Mucosa of descending colon (tissue), 3 donors: ENCODE results near the gene LRRC1. TPM values are rescaled to one million over a fixed set of nuclear protein-coding genes. Genes with fewer than 3 reads are reported as not detected.
A peak's percentile ranks its signal among the peaks of the same experiment; 100 is the strongest.

Experiments
- ATAC-seq: fragments of 200-7000 bp; cut with Tn5 transposase; one replicate; pipeline ENCODE4 v1.9.1; 2020; ENCODE audit warnings: mild to moderate bottlenecking, moderate library complexity
- DNase-seq, 3 donors: peaks; one replicate each; pipeline ENCODE4 v3.0.0-alpha.2; 2020
- H3K36me3 ChIP-seq: fragments of 200-600 bp; one replicate; pipeline ENCODE4 v1.8.0; 2021; ENCODE audit warnings: low read depth, mild to moderate bottlenecking
- H3K4me1 ChIP-seq: fragments of 200-600 bp; one replicate; pipeline ENCODE4 v1.8.0; 2021; ENCODE audit warnings: low read depth, mild to moderate bottlenecking
- H3K4me3 ChIP-seq: fragments of 200-600 bp; one replicate; pipeline ENCODE4 v1.8.0; 2021; ENCODE audit warnings: mild to moderate bottlenecking
- H3K9me3 ChIP-seq: fragments of 200-600 bp; one replicate; pipeline ENCODE4 v1.8.0; 2021; ENCODE audit warnings: mild to moderate bottlenecking
- intact Hi-C, 2 donors: fragments of 100-400 bp; cut with DNase I in 1 of 2; cut with micrococcal nuclease in 1 of 2; formaldehyde crosslinking; loops; one replicate each; pipeline versions ENCODE4 v1.11.0 to v1.11.1; 2022; cut with DNase I, micrococcal nuclease
- total RNA-seq, 3 donors: library from RNA; stranded (reverse); fragmentation: NEBNext Ultra II Directional in 2 of 3; extraction: Animal tissue kit (Norgen Biotek cat#: 25700) in 2 of 3; gene quantifications; one replicate each; pipeline versions ENCODE4 v1.2.1 to v1.2.4, GENCODE V29; 2021 to 2023
- TF ChIP-seq, protein P1 (sequence below): fragments of 200-600 bp; IDR thresholded peaks from one replicate; pipeline ENCODE4 v1.8.0; 2022; ENCODE audit warnings: antibody characterized with exemption, mild to moderate bottlenecking
- donor health status: DM: no; HTN: no; CAD: no; lungs with moderate emphysema.
- donor health status: DM: no; HTN: no; CAD: no.
- donor health status: DM: no; HTN: yes; CAD: no.

The LRRC1 gene
- total RNA-seq, 3 donors from 2014 or later, result 57.7 to 105 (median 89.4) TPM

- no peak for DNase-seq
- TF ChIP-seq, protein P1, sequence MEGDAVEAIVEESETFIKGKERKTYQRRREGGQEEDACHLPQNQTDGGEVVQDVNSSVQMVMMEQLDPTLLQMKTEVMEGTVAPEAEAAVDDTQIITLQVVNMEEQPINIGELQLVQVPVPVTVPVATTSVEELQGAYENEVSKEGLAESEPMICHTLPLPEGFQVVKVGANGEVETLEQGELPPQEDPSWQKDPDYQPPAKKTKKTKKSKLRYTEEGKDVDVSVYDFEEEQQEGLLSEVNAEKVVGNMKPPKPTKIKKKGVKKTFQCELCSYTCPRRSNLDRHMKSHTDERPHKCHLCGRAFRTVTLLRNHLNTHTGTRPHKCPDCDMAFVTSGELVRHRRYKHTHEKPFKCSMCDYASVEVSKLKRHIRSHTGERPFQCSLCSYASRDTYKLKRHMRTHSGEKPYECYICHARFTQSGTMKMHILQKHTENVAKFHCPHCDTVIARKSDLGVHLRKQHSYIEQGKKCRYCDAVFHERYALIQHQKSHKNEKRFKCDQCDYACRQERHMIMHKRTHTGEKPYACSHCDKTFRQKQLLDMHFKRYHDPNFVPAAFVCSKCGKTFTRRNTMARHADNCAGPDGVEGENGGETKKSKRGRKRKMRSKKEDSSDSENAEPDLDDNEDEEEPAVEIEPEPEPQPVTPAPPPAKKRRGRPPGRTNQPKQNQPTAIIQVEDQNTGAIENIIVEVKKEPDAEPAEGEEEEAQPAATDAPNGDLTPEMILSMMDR, result no peak
- H3K4me3 ChIP-seq, result no peak overlapping the region
- H3K4me1 ChIP-seq, result peaks cover 58% of the 10 kb centered on the region
- intact Hi-C loops, result no loop called here
- no peaks in the 10 kb centered on the region for H3K36me3 ChIP-seq
- H3K9me3 ChIP-seq, result no peaks in the 10 kb centered on the region
- no peak for ATAC-seq
Measured at GRCh38 chr6:53831081-53831869, 36.5 kb downstream of the LRRC1 start.

DNA sequence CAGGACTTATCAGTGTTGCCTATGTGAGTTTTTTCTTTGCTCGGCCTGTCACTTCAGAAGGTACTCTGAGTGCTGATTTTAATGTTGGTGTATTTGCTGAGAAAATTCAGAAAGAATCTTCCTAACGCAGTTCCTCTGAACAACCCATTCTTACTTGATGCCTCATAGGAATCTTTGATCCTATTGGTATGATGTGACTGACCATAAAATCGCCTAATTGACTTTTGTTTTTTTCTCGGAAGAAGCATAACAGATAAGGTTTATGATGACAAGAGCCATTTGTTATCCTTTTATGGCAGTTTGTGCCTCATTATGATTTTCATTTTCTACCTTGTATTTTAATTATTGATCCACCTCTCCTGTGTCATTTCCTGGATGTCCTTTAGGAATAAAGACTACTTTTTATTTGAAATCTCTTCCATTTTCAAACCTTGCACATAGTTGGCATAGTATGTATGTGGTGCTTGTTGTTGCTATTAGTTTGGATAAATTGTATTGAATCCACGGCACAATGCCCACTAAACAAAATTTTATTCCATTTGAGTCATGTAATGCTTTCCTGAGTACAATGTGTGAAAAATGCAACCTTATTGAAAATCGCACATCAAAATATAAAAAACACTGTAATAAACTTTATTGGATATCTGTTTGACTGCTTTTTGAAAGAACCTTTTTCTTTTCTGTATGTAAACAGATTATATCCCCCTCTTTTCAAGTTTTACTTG lies 37.3 kb downstream of the LRRC1 start:
- TF ChIP-seq, protein P1, result no peak
- ATAC-seq (peak; percentile 20), DNase-seq (no peak)
- H3K4me1 ChIP-seq, result peaks cover 51% of the 10 kb centered on the region
- intact Hi-C loops, result no loop called here
- H3K9me3 ChIP-seq, result no peaks in the 10 kb centered on the region
- no peak overlapping the region for H3K4me3 ChIP-seq
- no peaks in the 10 kb centered on the region for H3K36me3 ChIP-seq

GRCh38 chr6:53833155-53833554 lies 38.4 kb downstream of the LRRC1 start:
- Histone ChIP-seq H3K36me3 (no peaks in the 10 kb centered on the region), H3K9me3 (no peaks in the 10 kb centered on the region), H3K4me1 (peaks cover 42% of the 10 kb centered on the region), H3K4me3 (no peak overlapping the region)
- no peak for DNase-seq
- no peak for ATAC-seq
- TF ChIP-seq, protein P1, result no peak
- intact Hi-C loops, result no loop called here

DNA sequence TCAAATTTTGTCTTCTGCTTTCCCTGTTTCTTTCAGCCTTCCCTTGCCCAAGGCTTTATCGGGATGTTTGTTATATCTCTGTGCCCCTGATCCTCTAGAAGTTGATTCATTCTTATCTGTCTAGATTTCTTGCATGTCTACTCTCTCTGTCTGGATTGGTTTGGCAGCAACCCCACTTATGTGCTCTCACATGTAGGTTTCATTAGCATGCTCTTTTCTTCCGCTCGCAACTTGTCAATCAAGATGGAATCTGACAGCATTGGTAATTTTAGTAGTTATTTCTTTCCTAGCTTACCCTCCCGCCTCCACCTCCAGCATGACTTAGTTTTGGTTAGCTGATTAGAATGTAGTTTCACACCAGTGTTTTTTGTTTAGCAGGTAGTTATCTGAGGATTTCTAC lies 39.3 kb downstream of the LRRC1 start:
- peaks cover 33% of the 10 kb centered on the region for H3K4me1 ChIP-seq
- H3K4me3 ChIP-seq, result no peak overlapping the region
- no peaks in the 10 kb centered on the region for H3K9me3 ChIP-seq
- TF ChIP-seq, protein P1, result no peak
- ATAC-seq, result no peak
- no peaks in the 10 kb centered on the region for H3K36me3 ChIP-seq
- no peak for DNase-seq
- intact Hi-C loops, result no loop called here

DNA sequence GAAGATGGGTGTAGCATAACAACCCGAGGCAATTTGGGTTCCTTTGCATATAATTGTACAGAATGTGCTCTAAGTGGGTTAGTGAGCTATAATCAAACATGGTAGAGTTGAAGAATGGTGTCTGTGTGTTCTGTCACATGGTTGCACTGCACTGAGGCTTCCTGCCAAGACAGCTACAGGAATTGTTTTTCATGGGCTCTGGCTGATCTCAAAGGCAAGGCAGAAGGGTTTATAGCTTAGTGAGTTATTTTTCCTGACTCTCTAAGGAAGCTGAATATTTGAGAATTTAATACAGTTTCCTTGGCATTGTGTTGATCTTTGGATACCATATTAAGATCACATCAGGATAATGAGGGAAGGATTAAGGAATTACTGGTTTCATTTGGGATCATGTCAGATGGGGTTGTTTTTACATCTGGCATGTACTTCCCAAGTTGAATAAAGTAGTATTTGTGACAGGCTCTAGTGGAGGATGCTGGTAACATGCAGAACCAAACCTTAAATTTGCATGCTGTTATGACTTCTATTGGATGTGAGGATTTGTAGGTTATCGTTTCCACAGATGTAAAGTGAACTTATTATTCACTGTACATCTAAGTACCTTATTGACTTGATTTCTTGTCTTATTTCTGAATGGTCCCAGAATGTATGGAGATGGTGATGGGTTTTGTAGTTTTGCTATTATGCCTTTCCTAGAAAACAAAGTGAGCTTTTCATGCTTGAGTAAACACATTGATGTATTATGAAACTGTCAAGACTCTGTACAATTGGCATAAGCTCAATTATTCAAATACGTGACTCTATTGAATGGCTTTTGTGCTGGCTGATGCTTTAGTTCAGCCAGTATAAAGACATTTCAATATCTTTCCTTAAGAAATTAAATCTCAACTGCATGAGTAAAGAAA lies 43.3 kb downstream of the LRRC1 start:
- DNase-seq (no peak), ATAC-seq (peak; percentile 54)
- TF ChIP-seq, protein P1, result no peak
- Histone ChIP-seq H3K9me3 (no peaks in the 10 kb centered on the region), H3K36me3 (no peaks in the 10 kb centered on the region), H3K4me3 (no peak overlapping the region), H3K4me1 (no peaks in the 10 kb centered on the region)
- intact Hi-C loops, result no loop called here
